ENCODE data around the gene ARID5B. TPM values are rescaled to one million over a fixed set of nuclear protein-coding genes. Genes with fewer than 3 reads are reported as not detected.

Gene ARID5B
- polyA plus RNA-seq, 1 donor from 2014 or later: 2.1 TPM

- H3F3A ChIP-seq (ENCODE audit: insufficient read depth, low read length, poor library complexity, severe bottlenecking): no peaks in the 10 kb centered on the region
- no peak overlapping the region for H2AFZ ChIP-seq (ENCODE audit: low read depth, low read length)
- no peak overlapping the region for H3K4me3 ChIP-seq (ENCODE audit: low read length)
- H3K9ac ChIP-seq (ENCODE audit: low read length): no peak overlapping the region
- no peaks in the 10 kb centered on the region for H4K20me1 ChIP-seq (ENCODE audit: insufficient read depth)
- no peak overlapping the region for H3K4me2 ChIP-seq (ENCODE audit: low read length)
- H3K79me2 ChIP-seq (replicated peaks; ENCODE audit: insufficient read depth, low read length): no peaks in the 10 kb centered on the region
- H3K9me3 ChIP-seq (ENCODE audit: low read length): no peaks in the 10 kb centered on the region
- no peaks in the 10 kb centered on the region for H3K27me3 ChIP-seq (ENCODE audit: insufficient read depth, low read depth, low read length)
- H3K9me2 ChIP-seq (ENCODE audit: insufficient read depth, low read length): no peaks in the 10 kb centered on the region
- no peak overlapping the region for H3K27ac ChIP-seq (ENCODE audit: low read length)
- no peak for TF ChIP-seq EZH2 (IDR thresholded peaks at IDR 0.05; ENCODE audit: borderline replicate concordance, insufficient read depth, low read length, poor library complexity, severe bottlenecking)
- no peak for TF ChIP-seq MXI1 (conservative IDR thresholded peaks at IDR 0.05; ENCODE audit: poor library complexity, severe bottlenecking)
- no peak for TF ChIP-seq TAF1 (IDR thresholded peaks at IDR 0.05; ENCODE audit: low read depth)
- no peak for TF ChIP-seq EP300 (conservative IDR thresholded peaks at IDR 0.05; ENCODE audit: poor library complexity, severe bottlenecking)
- no peak for TF ChIP-seq RAD21 (conservative IDR thresholded peaks at IDR 0.05)
- no peak for TF ChIP-seq POLR2AphosphoS5 (IDR thresholded peaks at IDR 0.05)
- TF ChIP-seq CTCF (IDR thresholded peaks at IDR 0.05; ENCODE audit: poor library complexity, severe bottlenecking): no peak
- no peak for TF ChIP-seq SMC3 (conservative IDR thresholded peaks at IDR 0.05; ENCODE audit: poor library complexity)
- no peak for TF ChIP-seq REST (IDR thresholded peaks at IDR 0.05; ENCODE audit: borderline replicate concordance)
- H3K36me3 ChIP-seq (ENCODE audit: insufficient read depth, low read length): no peaks in the 10 kb centered on the region
Measured at GRCh38 chr10:61967298-61967697, 65.8 kb downstream of the ARID5B start.

GRCh38 chr10:61970182-61971002 lies 68.9 kb downstream of the ARID5B start:
- Histone ChIP-seq H3K4me2 (ENCODE audit: low read length) (no peak overlapping the region), H3K27me3 (ENCODE audit: insufficient read depth, low read depth, low read length) (no peaks in the 10 kb centered on the region), H3K36me3 (ENCODE audit: insufficient read depth, low read length) (no peaks in the 10 kb centered on the region), H3K9ac (ENCODE audit: low read length) (no peak overlapping the region), H2AFZ (ENCODE audit: low read depth, low read length) (no peak overlapping the region), H3K4me3 (ENCODE audit: low read length) (no peak overlapping the region), H4K20me1 (ENCODE audit: insufficient read depth) (no peaks in the 10 kb centered on the region), H3K9me3 (ENCODE audit: low read length) (no peaks in the 10 kb centered on the region), H3K9me2 (ENCODE audit: insufficient read depth, low read length) (no peaks in the 10 kb centered on the region), H3F3A (ENCODE audit: insufficient read depth, low read length, poor library complexity, severe bottlenecking) (no peaks in the 10 kb centered on the region), H3K79me2 (replicated peaks; ENCODE audit: insufficient read depth, low read length) (no peaks in the 10 kb centered on the region), H3K27ac (ENCODE audit: low read length) (no peak overlapping the region)
- no peak for TF ChIP-seq SMC3 (conservative IDR thresholded peaks at IDR 0.05; ENCODE audit: poor library complexity)
- TF ChIP-seq CTCF (IDR thresholded peaks at IDR 0.05; ENCODE audit: poor library complexity, severe bottlenecking): no peak
- no peak for TF ChIP-seq TAF1 (IDR thresholded peaks at IDR 0.05; ENCODE audit: low read depth)
- no peak for TF ChIP-seq POLR2AphosphoS5 (IDR thresholded peaks at IDR 0.05)
- no peak for TF ChIP-seq REST (IDR thresholded peaks at IDR 0.05; ENCODE audit: borderline replicate concordance)
- no peak for TF ChIP-seq EZH2 (IDR thresholded peaks at IDR 0.05; ENCODE audit: borderline replicate concordance, insufficient read depth, low read length, poor library complexity, severe bottlenecking)
- no peak for TF ChIP-seq RAD21 (conservative IDR thresholded peaks at IDR 0.05)
- no peak for TF ChIP-seq MXI1 (conservative IDR thresholded peaks at IDR 0.05; ENCODE audit: poor library complexity, severe bottlenecking)
- no peak for TF ChIP-seq EP300 (conservative IDR thresholded peaks at IDR 0.05; ENCODE audit: poor library complexity, severe bottlenecking)

Measured in neural cell (in vitro differentiated cells).